K562 (cell line): ENCODE data around the gene OR4B1.

Experiments used
- ATF2 ChIP-seq: sonication (generic); formaldehyde crosslinking; IDR thresholded peaks from 2 replicates; pipeline ENCODE4 v1.8.1; 2022; ENCODE audit warnings: missing genetic modification reagents
- CBX1 ChIP-seq: sonication (generic); IDR thresholded peaks from 2 replicates; pipeline ENCODE4 v1.6.1; 2016; ENCODE audit warnings: antibody characterized with exemption, low read depth, mild to moderate bottlenecking
- CHCHD3 ChIP-seq: fragments of 250-450 bp; sonication (Bioruptor Pico); IDR thresholded peaks from 2 replicates; pipeline ENCODE4 v2.1.2; 2022; ENCODE audit warnings: mild to moderate bottlenecking
- CTBP1 ChIP-seq: fragments of 450-650 bp; IDR thresholded peaks from 2 replicates; pipeline ENCODE4 v1.6.1; 2016; ENCODE audit warnings: borderline replicate concordance
- CTCF ChIP-seq, 3 experiments: IDR thresholded peaks in 2 of 3; conservative IDR thresholded peaks in 1 of 3; 2 replicates each; pipeline ENCODE4 v1.5.1; 2011 to 2012; ENCODE audit warnings: low read length in 3 of 3, mild to moderate bottlenecking in 3 of 3, control low read depth in 2 of 3, improper control_type of control experiment in 1 of 3, inconsistent platforms in 1 of 3, low read depth in 1 of 3, mixed read lengths in 1 of 3, moderate library complexity in 1 of 3; ENCODE audit not compliant: insufficient read depth in 2 of 3
- FOXP1 ChIP-seq: sonication (generic); formaldehyde crosslinking; IDR thresholded peaks from 2 replicates; pipeline ENCODE4 v1.8.0; 2022; ENCODE audit warnings: mild to moderate bottlenecking, missing genetic modification reagents
- HNRNPH1 ChIP-seq: fragments of 200-400 bp; formaldehyde crosslinking; optimal IDR thresholded peaks from 2 replicates; pipeline ENCODE3; 2017; ENCODE audit warnings: low read depth, mild to moderate bottlenecking, low read length, moderate library complexity
- REST ChIP-seq, 2 experiments: fragments of 450-650 bp; formaldehyde crosslinking in 1 of 2; IDR thresholded peaks; 2 replicates each; pipeline versions ENCODE4 v1.4.0 to v1.6.1; 2014 to 2020; ENCODE audit warnings: mild to moderate bottlenecking in 2 of 2, borderline replicate concordance in 1 of 2, low read depth in 1 of 2
- ZBTB34 ChIP-seq: fragments of 250-450 bp; sonication (Bioruptor Pico); IDR thresholded peaks from 2 replicates; pipeline ENCODE4 v1.8.0; 2021; ENCODE audit warnings: mild to moderate bottlenecking, moderate library complexity
- ZNF280B ChIP-seq: fragments of 250-450 bp; sonication (Bioruptor Pico); IDR thresholded peaks from 2 replicates; pipeline ENCODE4 v1.5.1; 2021; ENCODE audit warnings: mild to moderate bottlenecking

- no peak for TF ChIP-seq CTCF (IDR thresholded peaks at IDR 0.05 in 2 of 3, conservative IDR thresholded peaks at IDR 0.05 in 1 of 3; ENCODE audit: insufficient read depth in 2 of 3, low read depth in 1 of 3, low read length in 3 of 3)
- no peak for TF ChIP-seq REST (IDR thresholded peaks at IDR 0.05; ENCODE audit: borderline replicate concordance)
- no peak for TF ChIP-seq REST (CRISPR knock-in tag; IDR thresholded peaks at IDR 0.05; ENCODE audit: low read depth)
- no peak for TF ChIP-seq CBX1
- no peak for TF ChIP-seq HNRNPH1
- TF ChIP-seq CTBP1, result no peak
- TF ChIP-seq CHCHD3 (CRISPR knock-in tag), result no peak
- TF ChIP-seq FOXP1 (CRISPR knock-in tag), result no peak
- TF ChIP-seq ZBTB34, result no peak
- no peak for TF ChIP-seq ATF2 (CRISPR knock-in tag)
- TF ChIP-seq ZNF280B (CRISPR knock-in tag), result no peak
Measured at GRCh38 chr11:48169717-48170116, 46.9 kb upstream of the OR4B1 start.
